AG10803 (cell line): Measurements from ENCODE around the gene PKD1.
A peak's percentile ranks its signal among the peaks of the same experiment; 100 is the strongest.
"Not testable (repeated sequence)": the region's sequence is repeated elsewhere in the genome, so short reads cannot be mapped to it uniquely, and the experiment has no call there.

Source experiments
- DNase-seq: peaks from one replicate; pipeline ENCODE4 v3.0.0; 2010; ENCODE audit warnings: low read depth
- H3K4me3 ChIP-seq: 2 replicates; pipeline ENCODE4 v1.5.1; 2011; ENCODE audit warnings: mild to moderate bottlenecking, low read length, control low read depth
- TF ChIP-seq, protein P1 (sequence below): conservative IDR thresholded peaks from 2 replicates; pipeline ENCODE4 v1.5.1; 2011; ENCODE audit warnings: mild to moderate bottlenecking, low read length, control low read depth, inconsistent platforms

Gene PKD1

DNA sequence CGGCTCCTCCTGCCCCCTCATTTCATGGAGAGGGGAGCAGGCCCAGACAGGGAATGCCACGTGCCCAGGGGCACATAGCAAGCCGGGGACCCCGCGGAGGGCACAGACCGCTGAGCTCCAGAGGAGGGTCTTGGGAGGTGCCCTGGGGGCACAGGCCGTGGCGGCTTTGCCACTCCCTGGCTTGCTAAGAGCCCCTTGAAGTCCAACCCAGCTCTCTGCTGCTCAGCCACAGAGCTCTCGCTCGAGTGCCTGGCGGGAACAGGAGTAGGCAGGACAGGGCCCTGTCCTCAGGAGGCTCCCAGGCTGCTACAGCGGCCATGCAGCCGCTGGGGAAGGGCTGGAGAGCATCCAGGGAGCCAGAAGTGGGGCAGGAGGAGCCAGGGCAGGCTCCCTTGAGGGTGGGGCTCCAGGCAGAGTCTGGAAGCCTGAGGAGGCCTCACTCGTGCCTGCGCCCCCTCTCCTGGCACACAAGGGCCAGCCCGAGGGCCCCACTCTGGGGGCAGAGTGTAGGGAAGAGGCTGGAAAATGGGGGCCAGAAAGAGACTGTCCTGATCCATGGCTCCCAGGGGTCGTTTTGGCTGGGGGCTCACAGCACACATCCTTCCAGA lies 8.3 kb upstream of the PKD1 start:
- H3K4me3 ChIP-seq: no peak overlapping the region
- no peak for DNase-seq
- TF ChIP-seq, protein P1, sequence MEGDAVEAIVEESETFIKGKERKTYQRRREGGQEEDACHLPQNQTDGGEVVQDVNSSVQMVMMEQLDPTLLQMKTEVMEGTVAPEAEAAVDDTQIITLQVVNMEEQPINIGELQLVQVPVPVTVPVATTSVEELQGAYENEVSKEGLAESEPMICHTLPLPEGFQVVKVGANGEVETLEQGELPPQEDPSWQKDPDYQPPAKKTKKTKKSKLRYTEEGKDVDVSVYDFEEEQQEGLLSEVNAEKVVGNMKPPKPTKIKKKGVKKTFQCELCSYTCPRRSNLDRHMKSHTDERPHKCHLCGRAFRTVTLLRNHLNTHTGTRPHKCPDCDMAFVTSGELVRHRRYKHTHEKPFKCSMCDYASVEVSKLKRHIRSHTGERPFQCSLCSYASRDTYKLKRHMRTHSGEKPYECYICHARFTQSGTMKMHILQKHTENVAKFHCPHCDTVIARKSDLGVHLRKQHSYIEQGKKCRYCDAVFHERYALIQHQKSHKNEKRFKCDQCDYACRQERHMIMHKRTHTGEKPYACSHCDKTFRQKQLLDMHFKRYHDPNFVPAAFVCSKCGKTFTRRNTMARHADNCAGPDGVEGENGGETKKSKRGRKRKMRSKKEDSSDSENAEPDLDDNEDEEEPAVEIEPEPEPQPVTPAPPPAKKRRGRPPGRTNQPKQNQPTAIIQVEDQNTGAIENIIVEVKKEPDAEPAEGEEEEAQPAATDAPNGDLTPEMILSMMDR: no peak

DNA sequence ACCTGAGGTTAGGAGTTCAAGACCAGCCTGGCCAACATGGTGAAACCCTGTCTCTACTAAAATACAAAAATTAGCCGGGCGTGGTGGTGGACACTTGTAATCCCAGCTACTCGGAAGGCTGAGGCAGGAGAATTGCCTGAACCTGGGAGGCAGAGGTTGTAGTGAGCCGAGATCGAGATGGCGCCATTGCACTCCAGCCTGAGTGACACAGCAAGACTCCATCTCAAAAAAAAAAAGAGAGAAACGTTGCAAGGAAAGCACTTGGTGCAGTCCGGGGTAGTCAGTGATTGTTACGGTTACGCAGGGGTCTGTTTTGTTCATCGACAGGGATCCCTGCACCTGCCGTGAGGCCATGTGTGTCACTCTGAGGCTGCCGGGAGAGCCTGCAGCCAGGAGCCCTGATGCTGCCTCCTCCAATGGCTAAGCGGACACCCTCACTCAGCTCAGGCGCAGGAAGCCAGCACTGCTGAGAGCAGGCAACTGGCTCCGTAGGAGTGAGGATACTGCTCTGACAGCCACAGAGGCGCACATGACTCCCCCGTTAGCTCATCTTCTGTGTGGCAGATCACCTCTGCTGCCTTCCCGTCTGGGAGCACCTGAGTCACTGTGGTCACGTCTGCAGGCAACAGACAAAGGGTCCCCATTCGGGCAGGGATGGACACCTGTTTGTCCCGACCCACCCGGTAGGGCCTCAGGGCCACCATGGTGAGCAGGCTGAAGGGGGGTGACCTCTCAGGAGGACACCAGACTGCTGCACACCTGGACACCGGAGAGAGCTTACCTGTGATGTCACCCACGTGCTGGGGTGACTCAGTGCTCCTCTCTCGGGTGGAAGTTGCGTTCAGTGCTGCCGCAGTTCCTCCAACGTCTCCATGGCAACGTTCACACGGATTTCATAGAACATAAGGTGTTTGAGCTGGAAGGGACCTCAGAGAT lies 7.5 kb upstream of the PKD1 start:
- no peak overlapping the region for H3K4me3 ChIP-seq
- DNase-seq: no peak
- TF ChIP-seq, protein P1: no peak

DNA sequence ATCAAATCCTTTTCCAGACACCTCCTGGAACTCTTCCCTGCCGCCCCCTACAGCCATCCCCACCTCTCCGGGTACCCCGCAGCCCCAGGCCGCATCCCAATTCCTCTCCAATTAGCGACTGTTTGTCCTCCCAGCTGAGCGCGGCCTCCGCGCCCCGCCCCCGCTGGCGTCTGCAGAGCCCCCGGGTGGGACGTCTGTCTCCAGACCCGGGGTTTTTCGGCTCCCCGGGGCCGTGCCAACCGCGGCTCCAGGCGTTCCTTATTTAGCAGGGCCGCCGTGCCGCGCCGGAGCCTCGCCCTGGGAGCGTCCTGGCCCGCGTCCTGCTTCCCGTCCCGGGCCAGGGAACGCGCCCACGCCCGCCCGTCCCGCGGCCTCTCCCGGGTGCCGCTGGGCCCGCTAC lies 627 bp downstream of the PKD1 start:
- peak overlapping the region; percentile 61 for H3K4me3 ChIP-seq

DNA sequence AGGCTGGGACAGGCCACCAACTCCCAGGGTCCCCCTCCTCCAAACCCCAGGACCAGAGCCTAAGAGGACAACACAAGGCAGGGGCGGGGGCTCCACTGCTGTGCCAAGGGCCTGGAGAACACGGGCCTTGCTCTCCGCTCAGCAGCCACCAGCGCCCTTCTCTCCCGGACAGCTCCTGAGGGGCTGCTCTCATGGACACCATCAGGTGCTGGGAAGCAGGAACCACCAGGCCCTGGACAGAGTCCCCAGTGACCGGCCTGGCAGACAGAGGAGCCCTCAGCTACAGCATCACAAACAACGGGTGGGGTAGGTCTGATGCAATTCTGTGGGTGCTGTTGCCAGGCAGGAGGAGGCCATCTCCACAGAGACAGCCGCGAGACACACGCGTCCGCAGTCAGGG lies 1.9 kb downstream of the PKD1 start:
- DNase-seq: not testable (repeated sequence)
- peak overlapping the region; percentile 56 for H3K4me3 ChIP-seq

More for the DNA sequence above, 627 bp downstream of the PKD1 start:
- not testable (repeated sequence) for DNase-seq

DNA sequence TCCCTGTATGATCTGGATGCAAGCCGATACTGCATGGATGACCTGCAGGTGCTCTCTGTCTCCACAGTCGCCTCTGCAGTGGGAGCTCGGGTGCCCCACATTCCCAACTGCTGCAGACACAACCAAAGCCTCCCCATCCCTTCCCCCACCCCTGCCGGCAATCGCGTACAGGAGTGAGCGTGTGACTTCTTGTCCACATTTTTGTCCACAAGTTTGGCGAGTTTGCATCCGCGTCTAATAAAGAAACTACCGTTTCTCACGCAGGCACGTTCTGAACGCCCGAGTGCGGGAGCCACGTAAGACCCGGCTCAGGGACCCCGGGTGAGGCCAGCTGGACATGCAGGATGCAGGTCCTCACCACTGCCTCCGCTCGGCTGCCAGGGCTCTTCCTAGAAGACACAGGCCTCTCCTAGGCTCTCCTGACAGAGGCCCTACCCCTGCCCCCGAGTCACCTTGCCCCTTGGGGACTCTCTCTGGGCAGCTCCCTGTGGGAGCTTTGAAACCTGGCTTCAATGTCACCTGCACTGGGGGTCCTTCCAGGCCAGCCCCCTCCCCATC lies 5.7 kb downstream of the PKD1 start:
- peak; percentile 61 for DNase-seq
- H3K4me3 ChIP-seq: peak overlapping the region; percentile 9; the same call in 1 of the 2 replicates

DNA sequence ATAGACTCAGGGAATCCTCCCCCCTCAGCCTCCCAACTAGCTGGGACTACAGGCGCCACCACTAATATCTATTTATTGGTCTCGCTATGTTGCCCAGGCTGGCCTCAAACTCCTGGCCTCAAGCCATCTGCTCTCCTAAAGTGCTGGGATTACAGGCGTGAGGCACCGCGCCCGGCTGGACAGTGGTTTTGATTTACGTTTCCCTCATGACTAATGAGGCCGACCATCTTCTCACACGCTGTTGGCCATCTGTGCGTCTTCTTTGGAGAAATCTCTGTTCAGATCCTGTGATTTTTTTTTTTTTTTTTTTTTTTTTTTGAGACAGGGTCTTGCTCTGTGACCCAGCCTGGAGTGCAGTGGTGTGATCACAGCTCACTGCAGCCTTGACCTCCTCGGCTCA lies 6.4 kb downstream of the PKD1 start:
- DNase-seq: peak; percentile 91
- H3K4me3 ChIP-seq: not testable (repeated sequence)

DNA sequence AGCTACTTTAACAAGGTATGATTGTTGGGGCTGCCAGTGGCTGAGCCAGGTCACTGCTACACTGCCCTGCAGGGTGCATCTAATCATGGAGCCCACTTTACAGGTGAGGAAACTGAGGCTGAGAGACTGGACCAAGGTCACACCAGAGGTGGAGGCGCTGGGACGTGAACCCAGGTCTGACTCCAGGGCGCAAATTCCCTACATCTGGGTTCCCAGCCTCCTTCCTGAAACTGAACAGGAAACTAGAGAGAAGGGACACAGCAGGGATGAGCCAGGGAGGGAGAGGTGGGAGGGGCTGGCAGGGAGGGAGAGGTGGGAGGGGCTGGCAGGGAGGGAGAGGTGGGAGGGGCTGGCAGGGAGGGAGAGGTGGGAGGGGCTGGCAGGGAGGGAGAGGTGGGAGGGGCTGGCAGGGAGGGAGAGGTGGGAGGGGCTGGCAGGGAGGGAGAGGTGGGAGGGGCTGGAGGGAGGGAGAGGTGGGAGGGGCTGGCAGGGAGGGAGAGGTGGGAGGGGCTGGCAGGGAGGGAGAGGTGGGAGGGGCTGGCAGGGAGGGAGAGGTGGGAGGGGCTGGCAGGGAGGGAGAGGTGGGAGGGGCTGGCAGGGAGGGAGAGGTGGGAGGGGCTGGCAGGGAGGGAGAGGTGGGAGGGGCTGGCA lies 7.9 kb downstream of the PKD1 start:
- DNase-seq: peak; percentile 68
- H3K4me3 ChIP-seq: not testable (repeated sequence)

DNA sequence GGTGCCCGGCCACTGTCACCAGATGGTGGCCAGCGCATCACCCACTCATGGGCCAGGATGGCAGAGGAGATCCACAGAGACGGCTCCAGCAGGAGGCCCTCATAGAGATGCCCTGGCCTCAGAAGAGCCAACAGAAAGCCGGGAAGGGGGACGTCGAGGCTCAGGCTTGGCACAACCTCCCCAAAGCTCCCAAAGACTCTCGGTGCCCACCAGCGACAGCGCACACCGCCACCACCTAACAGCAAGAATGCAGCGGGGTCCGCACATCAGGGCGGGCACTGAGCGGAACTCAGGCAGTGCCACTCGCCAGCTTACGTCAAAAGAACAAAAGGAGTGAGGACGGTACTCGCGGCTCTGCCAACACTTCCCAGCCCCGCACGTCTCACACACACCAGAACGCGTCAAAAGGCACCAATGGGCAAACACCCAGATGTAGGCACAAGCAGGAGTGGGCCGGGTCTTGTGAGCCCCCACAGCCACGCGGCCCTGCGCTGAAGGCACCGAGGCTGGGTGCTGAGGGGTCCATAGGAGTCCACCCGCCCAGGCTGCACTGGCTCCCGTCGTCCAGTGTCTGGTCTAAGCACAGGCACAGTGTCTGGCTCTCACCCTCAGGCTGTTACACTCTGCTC lies 8.7 kb downstream of the PKD1 start:
- peak overlapping the region; percentile 35 for H3K4me3 ChIP-seq
- DNase-seq: not testable (repeated sequence)

DNA sequence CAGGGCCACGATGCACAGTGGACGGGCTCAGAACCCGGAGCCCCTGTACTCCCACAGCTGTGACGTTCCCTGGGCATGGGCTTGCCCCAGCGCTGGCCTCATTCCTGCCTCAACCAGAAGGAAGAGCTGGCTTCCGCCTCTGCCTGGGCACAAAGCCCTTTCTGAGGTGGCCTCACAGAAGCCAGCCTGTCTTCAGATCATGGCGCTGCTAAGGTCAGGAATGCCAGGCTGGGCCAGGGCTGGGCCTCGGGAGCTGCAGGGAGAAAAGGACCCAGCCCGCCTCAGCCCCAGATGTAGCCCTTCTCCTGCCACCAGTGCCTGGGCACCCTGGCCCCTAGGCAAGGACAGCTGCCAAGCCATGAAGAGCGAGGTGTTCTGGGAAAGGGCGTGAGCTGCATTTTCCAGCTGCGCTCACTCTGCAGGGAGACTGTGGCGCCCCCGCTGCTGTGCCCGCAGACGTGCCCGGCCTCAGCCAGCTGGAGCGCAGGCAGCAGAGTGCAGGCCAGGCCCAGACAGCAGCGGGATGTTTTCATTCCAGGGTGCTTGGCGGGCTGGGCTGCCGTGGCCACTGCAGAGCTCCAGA lies 9.4 kb downstream of the PKD1 start:
- peak overlapping the region; percentile 16; the same call in 1 of the 2 replicates for H3K4me3 ChIP-seq
- peak; percentile 67 for DNase-seq

DNA sequence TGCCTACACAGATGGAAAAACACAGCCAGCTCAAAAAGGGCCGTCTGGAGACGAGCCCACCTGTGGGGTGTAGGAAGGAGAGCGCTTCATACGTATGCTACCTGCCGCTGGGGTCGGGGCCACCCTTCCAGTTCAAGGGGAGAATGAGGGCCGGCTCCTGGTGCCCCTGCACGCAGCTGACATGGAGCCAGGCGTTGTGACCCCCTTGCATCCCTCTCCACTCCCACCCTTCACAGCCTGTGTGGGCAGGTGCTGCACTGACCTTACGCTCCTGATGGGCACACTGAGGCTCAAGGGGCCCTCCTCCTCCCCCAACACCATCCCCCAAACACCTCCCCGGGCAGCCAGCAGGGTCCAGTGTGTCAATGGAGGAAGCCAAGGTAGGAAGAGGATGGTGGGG lies 10.1 kb downstream of the PKD1 start:
- DNase-seq: not testable (repeated sequence)
- peak overlapping the region; percentile 7; the same call in 1 of the 2 replicates for H3K4me3 ChIP-seq

DNA sequence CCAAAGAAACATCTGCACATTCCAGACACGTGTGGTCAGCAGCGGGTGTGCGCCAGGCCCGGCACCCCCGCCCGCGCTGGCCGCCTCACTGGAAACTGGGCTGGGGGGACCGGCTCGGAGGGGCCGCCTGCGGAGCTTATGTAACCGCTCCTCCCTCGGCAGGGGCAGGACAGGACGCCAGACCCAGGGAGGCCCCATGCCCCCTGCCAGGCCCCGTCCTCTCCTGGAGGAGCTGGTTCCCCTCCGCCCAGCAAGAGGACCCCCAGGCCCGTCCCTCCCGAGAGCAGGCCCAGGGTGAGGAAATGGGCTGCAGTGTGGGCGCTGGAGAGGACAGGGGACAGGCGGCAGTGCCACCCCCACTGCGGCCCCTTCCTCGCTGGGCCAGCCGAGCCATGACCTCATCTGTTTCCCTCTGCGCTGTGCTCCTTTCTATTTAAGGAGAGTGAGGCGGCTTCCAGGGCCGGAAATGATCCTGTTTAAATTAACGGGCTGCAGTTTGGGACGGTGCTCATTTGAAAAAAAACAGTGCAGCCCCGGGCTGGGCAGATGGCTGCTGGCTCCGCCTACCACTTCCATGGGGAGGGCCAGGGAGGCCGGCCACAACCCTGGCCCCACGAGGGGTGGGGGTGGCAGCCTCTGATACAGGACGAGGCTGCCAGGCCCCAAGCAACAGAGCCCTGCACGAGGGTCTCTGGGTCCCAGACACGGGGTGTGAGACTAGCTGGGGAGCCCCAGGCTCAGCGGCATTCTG lies 10.8 kb downstream of the PKD1 start:
- DNase-seq: peak; percentile 73
- peak overlapping the region; percentile 38 for H3K4me3 ChIP-seq

DNA sequence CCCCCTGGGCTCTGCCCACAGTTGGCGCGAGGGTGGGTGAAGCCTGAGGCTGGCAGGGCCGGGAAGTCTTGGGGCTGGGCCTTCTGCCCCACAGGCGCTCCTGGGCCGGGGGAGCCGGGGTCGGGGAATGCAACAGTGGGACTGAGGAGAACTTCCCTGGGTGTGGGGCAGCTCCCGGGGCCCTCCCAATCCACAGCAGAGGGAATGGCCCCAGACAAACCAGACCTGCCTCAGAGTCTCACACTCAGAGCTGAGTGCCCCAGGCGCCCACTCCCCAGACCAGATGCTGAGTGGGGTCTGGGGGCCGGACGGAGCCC lies 11.4 kb downstream of the PKD1 start:
- not testable (repeated sequence) for DNase-seq, H3K4me3 ChIP-seq

DNA sequence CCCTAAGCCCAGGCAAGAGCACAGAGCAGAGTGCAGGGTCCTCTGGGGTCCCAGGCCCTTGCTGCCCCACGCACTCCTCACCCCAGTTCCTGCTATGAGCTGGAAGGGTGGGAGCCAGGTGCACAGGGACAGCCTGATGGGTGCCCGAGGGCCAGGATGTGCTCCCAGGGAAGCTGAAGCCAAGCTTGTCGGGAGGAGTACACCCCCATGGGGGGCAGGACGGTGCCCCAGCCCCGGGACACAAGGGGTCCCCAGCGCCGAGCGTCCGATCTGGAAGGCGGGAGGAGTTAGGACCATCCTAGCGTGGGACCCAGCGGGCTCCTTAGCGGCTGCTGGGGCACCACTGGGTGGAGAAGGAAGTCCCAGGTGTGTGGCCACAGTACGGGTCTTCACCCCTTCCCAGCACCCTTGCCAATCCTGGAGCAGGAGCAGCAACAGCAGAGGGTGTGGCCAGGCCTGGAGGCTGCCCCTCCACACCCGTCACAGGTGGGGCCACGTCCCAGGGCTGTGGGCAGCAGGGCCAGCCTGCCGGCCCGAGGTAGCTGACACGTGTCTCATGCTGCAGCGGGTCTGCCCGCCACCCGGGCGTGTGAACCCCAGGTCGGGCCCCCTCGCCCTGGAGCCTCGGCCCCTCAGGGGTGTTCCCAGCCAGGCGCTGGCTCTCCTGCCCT lies 11.9 kb downstream of the PKD1 start:
- H3K4me3 ChIP-seq, DNase-seq: not testable (repeated sequence)

DNA sequence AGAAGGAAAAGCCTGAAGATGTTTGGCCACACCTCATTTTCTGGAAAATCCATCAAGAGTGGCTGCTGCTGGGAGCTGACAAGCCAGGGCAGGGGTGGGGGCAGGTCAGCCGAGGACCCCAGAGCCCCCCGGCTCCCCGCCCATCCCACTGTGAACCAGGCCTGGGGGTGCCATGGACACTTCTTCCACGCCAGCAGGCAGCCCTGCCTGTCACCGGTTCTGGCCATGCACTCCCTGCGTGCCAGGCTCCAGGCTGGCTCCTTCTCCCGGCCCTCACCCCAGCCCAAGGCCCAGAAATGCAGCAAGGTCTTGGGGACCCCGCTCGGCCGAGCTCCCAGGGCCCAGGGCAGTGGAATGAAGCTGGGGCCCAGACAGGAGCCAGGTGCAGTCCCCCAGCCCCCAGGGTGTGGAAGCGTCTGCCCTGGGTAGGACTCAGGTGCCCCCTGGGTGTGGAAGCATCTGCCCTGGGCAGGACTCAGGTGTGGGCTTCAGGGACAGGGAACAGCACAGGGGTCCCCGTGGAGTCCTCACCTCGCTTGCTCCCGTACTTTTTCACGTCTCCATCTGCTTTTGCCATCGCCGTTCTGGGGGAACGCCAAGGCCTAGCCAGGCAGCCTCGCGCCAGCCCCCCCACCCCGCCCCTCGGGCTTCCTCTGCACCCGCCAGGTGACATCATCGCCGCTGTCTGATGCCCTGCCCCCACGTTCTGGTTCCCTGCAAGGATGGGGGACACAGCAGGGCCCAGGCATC lies 12.6 kb downstream of the PKD1 start:
- not testable (repeated sequence) for DNase-seq, H3K4me3 ChIP-seq
